GM21423 (cell line): Measurements from ENCODE around the gene TBKBP1.
A peak's percentile ranks its signal among the peaks of the same experiment; 100 is the strongest.
"Not testable (repeated sequence)": the region's sequence is repeated elsewhere in the genome, so short reads cannot be mapped to it uniquely, and the experiment has no call there.

ENCODE experiments used
- ATAC-seq: cut with Tn5 transposase; IDR thresholded peaks from one replicate; pipeline ENCODE4 v1.9.1; 2021; ENCODE audit warnings: mild to moderate bottlenecking, moderate library complexity; ENCODE audit not compliant: unreplicated experiment

TBKBP1 gene

GRCh38 chr17:47730681-47731080, 36.7 kb downstream of the TBKBP1 start:
- no peak for ATAC-seq

DNA sequence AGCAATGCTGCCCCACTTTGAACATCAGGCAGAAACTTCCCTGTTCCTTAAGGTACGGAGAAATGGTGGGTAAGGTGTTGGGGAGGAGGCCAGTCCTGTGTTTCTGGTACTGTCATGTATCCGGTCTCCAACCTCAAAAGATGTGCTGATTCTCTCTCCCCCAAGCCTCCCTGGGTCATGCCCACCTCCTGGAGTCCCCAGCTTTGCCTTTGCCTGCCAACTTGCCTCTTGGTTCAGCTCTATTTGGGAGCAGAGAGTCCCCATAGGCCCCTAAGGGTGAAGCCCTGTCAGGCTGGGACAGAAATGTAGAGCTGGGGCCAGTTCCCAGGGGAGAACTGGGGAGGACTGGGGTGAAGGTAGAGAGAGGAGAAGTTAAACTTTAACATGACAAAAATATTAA, 37.4 kb downstream of the TBKBP1 start:
- ATAC-seq = no peak

DNA sequence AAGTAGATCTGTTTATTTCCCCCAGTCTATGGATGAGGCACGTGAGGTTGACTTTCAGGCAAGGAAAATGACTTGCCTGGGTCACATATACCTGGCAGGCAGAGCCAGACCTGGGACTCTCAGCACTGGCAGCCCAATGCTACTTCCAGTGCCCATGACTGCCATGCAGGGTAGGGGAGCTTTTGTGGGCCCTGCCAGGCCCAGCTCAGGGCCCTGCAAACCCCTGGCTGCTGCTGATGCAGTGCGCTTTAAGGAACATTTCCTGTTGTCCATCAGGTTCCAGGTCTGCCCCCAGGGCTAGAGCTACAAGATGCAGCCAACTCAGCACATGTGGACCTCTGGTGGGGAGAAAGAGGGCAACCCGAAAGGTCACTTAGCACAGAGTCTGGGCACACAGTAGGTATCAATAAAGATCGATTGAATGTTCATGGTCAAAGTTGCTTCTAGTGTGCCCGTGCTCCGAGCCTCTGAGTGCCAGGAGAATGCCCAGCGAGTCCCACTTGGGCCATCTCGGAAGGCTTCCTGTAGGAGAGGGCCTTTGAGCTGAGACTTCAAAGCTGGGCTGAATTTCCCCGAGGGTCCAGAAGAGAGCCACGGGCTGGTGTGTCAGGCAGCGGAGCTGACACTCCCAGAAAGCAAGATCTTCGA, 38.6 kb downstream of the TBKBP1 start:
- ATAC-seq = no peak

GRCh38 chr17:47733047-47733673, 39.2 kb downstream of the TBKBP1 start, which contains the start of gene TBX21:
Gene TBX21 (plus strand): TSS chr17:47733236. CDS start chr17:47733455, 219 bp downstream.
- peak; percentile 69 for ATAC-seq

- ATAC-seq = peak; percentile 10
Measured at GRCh38 chr17:47733674-47734410, 39.9 kb downstream of the TBKBP1 start.

DNA sequence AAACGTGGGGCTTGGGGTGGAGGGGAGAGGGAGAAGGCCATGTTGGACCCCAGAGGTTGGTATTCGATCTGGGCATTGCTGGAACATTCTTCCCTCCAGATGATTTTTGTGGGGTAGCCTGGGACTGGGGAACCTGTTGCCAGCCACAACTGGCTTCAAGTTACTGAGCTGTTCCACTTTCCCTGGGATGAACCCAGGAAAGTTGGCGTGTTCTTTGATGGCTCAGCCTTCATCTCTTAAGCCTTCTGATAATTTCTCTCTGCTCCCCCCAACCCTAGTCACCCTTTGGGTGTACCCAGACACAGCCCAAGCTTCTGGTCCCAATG, 41.1 kb downstream of the TBKBP1 start:
- no peak for ATAC-seq

DNA sequence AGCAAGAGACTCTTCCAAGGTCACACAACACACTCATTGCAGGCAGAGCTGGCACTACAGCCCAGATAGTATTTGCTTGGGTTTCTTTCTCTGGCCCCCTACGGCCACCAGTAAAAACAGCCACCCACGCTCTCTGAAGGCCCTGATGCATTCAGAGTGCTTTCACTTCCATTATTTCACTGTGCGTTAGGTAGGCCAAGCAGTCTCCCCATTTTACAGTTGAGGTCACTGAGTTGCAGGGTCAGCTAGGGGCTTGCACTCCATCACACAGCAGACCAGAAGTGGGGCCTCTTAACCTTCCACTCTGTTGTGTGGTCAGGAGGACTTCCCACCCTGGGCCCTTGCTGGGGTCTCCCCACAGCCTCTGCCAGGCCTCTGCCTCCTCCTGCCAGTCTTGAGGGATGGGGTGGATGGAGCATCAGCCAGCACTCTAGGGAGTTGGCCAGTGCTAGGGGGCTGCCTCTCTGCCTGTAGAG, 41.6 kb downstream of the TBKBP1 start:
- no peak for ATAC-seq

- ATAC-seq = no peak
Measured at GRCh38 chr17:47736501-47737495, 42.8 kb downstream of the TBKBP1 start.

- no peak for ATAC-seq
Measured at GRCh38 chr17:47738178-47738577, 44.2 kb downstream of the TBKBP1 start.

- ATAC-seq = no peak
Measured at GRCh38 chr17:47739150-47739549, 45.2 kb downstream of the TBKBP1 start.

DNA sequence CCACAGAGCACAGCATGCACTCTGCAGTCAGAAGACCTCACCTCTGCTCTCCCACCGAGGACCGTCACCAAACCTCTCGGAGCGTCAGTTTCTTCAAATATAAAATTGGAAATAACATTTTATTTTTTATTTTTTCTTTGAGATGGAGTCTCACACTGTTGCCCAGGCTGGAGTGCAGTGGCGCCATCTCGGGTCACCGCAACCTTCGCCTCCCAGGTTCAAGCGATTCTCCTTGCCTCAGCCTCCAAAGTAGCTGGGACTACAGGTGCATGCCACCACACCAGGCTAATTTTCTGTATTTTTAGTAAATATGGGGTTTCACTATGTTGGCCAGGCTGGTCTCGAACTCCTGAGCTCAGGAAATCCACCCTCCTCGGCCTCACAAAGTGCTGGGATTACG, 46.0 kb downstream of the TBKBP1 start:
- not testable (repeated sequence) for ATAC-seq

DNA sequence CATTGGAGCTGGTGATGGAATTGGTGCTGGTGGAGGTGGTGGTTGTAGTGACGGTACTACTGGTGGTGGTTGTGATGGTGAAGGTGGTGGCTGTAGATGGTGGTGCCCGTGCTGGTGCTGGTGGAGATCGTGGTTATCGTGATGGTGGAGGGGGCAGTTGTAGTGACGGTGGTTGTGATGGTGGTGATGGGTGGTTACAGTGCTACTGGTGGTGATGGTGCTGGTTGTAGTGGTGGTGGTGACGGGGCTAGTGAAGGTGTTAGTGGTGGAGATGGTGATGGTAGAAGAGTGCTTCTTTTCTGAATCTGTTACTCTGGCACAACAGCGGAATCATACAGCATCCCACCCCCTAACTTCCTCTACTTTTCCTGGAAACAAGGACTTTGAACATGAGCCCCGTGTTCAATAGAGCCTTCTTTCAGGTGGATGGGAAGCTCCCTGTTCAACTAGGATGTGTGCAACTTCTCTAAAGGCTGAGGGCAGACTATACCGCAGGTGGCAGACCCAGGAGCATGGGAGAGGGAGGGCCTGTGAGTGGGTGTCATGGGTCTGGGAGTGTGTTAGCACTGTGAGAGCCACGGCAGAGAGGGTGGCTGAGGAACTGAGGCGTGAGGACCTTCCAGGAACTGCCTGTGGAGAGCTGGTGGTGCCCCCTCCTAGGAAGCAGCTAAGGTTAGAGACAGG, 47.3 kb downstream of the TBKBP1 start:
- no peak for ATAC-seq

- no peak for ATAC-seq
Measured at GRCh38 chr17:47741793-47742145, 47.8 kb downstream of the TBKBP1 start.

DNA sequence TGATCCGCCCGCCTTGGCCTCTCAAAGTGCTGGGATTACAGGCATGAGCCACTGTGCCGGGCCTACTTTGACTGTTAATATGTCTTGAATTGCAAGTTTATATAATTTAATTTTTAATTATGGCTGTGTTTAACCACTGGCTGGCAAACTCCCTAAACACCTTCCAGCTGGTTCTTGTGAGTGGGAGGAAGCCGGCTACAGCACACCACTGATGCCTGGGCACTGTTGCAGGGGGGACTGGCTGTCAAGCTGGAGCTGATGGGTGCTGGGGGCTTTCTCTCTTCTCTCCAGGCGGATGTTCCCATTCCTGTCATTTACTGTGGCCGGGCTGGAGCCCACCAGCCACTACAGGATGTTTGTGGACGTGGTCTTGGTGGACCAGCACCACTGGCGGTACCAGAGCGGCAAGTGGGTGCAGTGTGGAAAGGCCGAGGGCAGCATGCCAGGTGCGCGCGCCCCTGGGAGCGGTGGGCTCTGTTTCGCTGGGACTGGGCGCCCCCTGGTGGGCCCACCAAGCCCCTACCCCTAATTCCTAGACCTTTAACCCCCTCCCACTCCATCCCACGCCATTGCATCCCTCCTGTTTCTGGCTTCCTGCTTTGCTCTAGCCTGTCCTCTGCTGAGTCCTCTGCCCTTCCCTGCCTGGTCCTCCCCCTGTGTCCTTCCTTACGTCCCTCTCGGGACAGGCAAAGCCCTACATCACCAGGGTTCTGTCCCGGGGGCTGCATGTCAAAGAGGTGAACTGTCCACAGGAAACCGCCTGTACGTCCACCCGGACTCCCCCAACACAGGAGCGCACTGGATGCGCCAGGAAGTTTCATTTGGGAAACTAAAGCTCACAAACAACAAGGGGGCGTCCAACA, 48.6 kb downstream of the TBKBP1 start:
- no peak for ATAC-seq

DNA sequence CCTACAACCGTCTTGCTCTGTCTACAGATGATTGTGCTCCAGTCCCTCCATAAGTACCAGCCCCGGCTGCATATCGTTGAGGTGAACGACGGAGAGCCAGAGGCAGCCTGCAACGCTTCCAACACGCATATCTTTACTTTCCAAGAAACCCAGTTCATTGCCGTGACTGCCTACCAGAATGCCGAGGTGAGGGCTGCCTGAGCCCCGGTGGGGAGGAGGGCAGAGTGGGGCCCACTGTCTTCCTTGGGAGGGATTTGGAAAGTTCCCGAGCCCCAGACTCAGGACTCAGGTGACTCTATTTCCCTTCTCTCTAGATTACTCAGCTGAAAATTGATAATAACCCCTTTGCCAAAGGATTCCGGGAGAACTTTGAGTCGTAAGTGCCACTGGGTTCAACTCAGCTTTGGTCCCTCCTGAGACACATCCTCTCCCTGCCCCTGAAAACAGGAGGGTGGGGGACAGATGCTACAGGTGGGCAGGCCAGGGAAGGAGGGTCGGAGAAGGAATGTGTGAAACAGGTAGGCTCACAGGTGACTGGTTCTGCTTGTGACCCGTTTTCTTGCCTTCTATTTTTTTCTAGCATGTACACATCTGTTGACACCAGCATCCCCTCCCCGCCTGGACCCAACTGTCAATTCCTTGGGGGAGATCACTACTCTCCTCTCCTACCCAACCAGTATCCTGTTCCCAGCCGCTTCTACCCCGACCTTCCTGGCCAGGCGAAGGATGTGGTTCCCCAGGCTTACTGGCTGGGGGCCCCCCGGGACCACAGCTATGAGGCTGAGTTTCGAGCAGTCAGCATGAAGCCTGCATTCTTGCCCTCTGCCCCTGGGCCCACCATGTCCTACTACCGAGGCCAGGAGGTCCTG, 50.4 kb downstream of the TBKBP1 start:
- ATAC-seq = no peak

GRCh38 chr17:47745037-47745380, 51.0 kb downstream of the TBKBP1 start:
- no peak for ATAC-seq

- no peak for ATAC-seq
Measured at GRCh38 chr17:47751471-47751870, 57.5 kb downstream of the TBKBP1 start.

DNA sequence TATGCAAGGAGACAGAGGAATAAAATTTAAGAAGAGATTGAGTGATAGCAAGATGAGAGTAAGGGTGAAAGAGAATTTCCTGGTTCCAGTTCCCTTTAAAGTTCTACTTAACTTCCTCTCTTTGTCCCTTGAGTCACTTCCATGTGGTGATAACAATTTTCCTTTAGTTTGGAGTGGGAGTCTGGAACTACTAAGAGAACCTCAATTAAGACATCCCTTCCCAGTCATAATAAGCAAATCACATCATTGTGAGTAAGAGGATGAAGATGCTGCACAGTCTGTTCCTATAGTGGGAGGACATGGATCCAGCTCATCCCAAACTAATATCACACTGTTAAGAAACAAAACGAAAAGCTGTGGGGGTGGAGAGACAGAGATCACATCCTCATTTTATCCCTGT, 63.4 kb downstream of the TBKBP1 start:
- ATAC-seq = no peak
